Inflammatory macrophage (primary cell): ENCODE results near the gene NOP10.
A peak's percentile ranks its signal among the peaks of the same experiment; 100 is the strongest.
"Not testable (repeated sequence)": the region's sequence is repeated elsewhere in the genome, so short reads cannot be mapped to it uniquely, and the experiment has no call there.

ENCODE experiments used
- DNase-seq, 2 donors: peaks; one replicate each; pipeline ENCODE4 v3.0.0-alpha.2; 2020 to 2022
- total RNA-seq, 18 experiments: gene quantifications; one replicate each; lab custom pipeline; 2026; ENCODE audit warnings: mixed read lengths in 6 of 18, inconsistent platforms in 2 of 18; lab: John Stamatoyannopoulos, UW

The NOP10 gene
- total RNA-seq, result 73.7 to 275 (median 139) reads per million in 18 experiments

- peak; percentile 93 to 94 for DNase-seq
Measured at GRCh38 chr15:34342737-34343575, at the start of gene NOP10, which contains the start of gene NUTM1. NOP10 (minus strand) TSS chr15:34343136; CDS start chr15:34343073, 63 bp downstream. NUTM1 (plus strand) TSS chr15:34343315; CDS start chr15:34343697, 382 bp downstream.

- DNase-seq, result not testable (repeated sequence)
Measured at GRCh38 chr15:34389594-34390086, 46.7 kb upstream of the NOP10 start.

GRCh38 chr15:34381829-34382521, 39.0 kb upstream of the NOP10 start:
- DNase-seq, result not testable (repeated sequence)

- DNase-seq, result not testable (repeated sequence)
Measured at GRCh38 chr15:34380491-34380890, 37.6 kb upstream of the NOP10 start.

- no peak for DNase-seq
Measured at GRCh38 chr15:34376856-34377255, 33.9 kb upstream of the NOP10 start.

GRCh38 chr15:34375541-34375940, 32.6 kb upstream of the NOP10 start:
- not testable (repeated sequence) for DNase-seq

- DNase-seq, result no peak
Measured at GRCh38 chr15:34374816-34375215, 31.9 kb upstream of the NOP10 start.

GRCh38 chr15:34373951-34374350, 31.0 kb upstream of the NOP10 start:
- no peak for DNase-seq

- DNase-seq, result no peak
Measured at GRCh38 chr15:34370643-34371042, 27.7 kb upstream of the NOP10 start.

- no peak for DNase-seq
Measured at GRCh38 chr15:34370129-34370528, 27.2 kb upstream of the NOP10 start.

GRCh38 chr15:34367101-34368081, 24.5 kb upstream of the NOP10 start, which contains the start of gene LPCAT4:
LPCAT4 (minus strand) TSS chr15:34367196; CDS start chr15:34367100, 96 bp downstream.
- DNase-seq, result peak; percentile 81 to 91

- peak; percentile 20 to 21 for DNase-seq
Measured at GRCh38 chr15:34366271-34367065, 23.5 kb upstream of the NOP10 start.

- DNase-seq, result no peak
Measured at GRCh38 chr15:34365836-34366235, 22.9 kb upstream of the NOP10 start.

GRCh38 chr15:34365091-34365825, 22.3 kb upstream of the NOP10 start:
- no peak for DNase-seq

GRCh38 chr15:34364041-34364440, 21.1 kb upstream of the NOP10 start:
- peak in 1 of 2 donors; percentile 3 for DNase-seq

- DNase-seq, result no peak
Measured at GRCh38 chr15:34362047-34362773, 19.3 kb upstream of the NOP10 start.

- no peak for DNase-seq
Measured at GRCh38 chr15:34361278-34361677, 18.3 kb upstream of the NOP10 start.

- DNase-seq, result no peak
Measured at GRCh38 chr15:34360298-34360697, 17.4 kb upstream of the NOP10 start.

- no peak for DNase-seq
Measured at GRCh38 chr15:34359416-34359815, 16.5 kb upstream of the NOP10 start.

GRCh38 chr15:34358948-34359347, 16.0 kb upstream of the NOP10 start:
- no peak for DNase-seq
